ENCODE data around the gene NKG7.

Gene NKG7

GRCh38 chr19:51356159-51356801 is 16.2 kb downstream of the NKG7 start:
- Histone ChIP-seq H3K9ac (ENCODE audit: low read length) (no peak overlapping the region), H3K36me3 (replicated peaks; ENCODE audit: low read depth, low read length) (peaks cover 2% of the 10 kb centered on the region), H2AFZ (ENCODE audit: low read depth, low read length) (no peak overlapping the region), H3K4me2 (ENCODE audit: low read length) (no peak overlapping the region), H3K27ac (ENCODE audit: low read length) (no peak overlapping the region), H3K4me3 (ENCODE audit: low read length) (no peak overlapping the region), H3K27me3 (ENCODE audit: low read depth, low read length) (no peaks in the 10 kb centered on the region), H3K4me1 (ENCODE audit: low read length) (no peaks in the 10 kb centered on the region), H4K20me1 (ENCODE audit: insufficient read depth, low read length) (peaks cover 3% of the 10 kb centered on the region; the same call in 1 of the 2 replicates), H3K79me2 (ENCODE audit: low read length) (no peaks in the 10 kb centered on the region), H3K9me3 (ENCODE audit: insufficient read depth, low read length) (no peaks in the 10 kb centered on the region)
- TF ChIP-seq CTCF (IDR thresholded peaks at IDR 0.05; ENCODE audit: low read depth, low read length), result no peak
- TF ChIP-seq EZH2phosphoT487 (IDR thresholded peaks at IDR 0.05; ENCODE audit: low read depth), result no peak

- Histone ChIP-seq H3K4me1 (ENCODE audit: low read length) (no peaks in the 10 kb centered on the region), H3K27me3 (ENCODE audit: low read depth, low read length) (no peaks in the 10 kb centered on the region), H3K9me3 (ENCODE audit: insufficient read depth, low read length) (no peaks in the 10 kb centered on the region), H4K20me1 (ENCODE audit: insufficient read depth, low read length) (peaks cover 3% of the 10 kb centered on the region; the same call in 1 of the 2 replicates), H3K4me2 (ENCODE audit: low read length) (no peak overlapping the region), H3K27ac (ENCODE audit: low read length) (no peak overlapping the region), H3K9ac (ENCODE audit: low read length) (no peak overlapping the region), H3K36me3 (replicated peaks; ENCODE audit: low read depth, low read length) (peaks cover 6% of the 10 kb centered on the region), H2AFZ (ENCODE audit: low read depth, low read length) (no peak overlapping the region), H3K4me3 (ENCODE audit: low read length) (no peak overlapping the region), H3K79me2 (ENCODE audit: low read length) (no peaks in the 10 kb centered on the region)
- TF ChIP-seq EZH2phosphoT487 (IDR thresholded peaks at IDR 0.05; ENCODE audit: low read depth), result no peak
- TF ChIP-seq CTCF (IDR thresholded peaks at IDR 0.05; ENCODE audit: low read depth, low read length), result no peak
These were observed 17.7 kb downstream of the NKG7 start for GRCh38 chr19:51354742-51355148.

GRCh38 chr19:51354103-51354741 is 18.2 kb downstream of the NKG7 start:
- Histone ChIP-seq H3K27me3 (ENCODE audit: low read depth, low read length) (no peaks in the 10 kb centered on the region), H3K27ac (ENCODE audit: low read length) (no peak overlapping the region), H3K4me1 (ENCODE audit: low read length) (no peaks in the 10 kb centered on the region), H3K9me3 (ENCODE audit: insufficient read depth, low read length) (no peaks in the 10 kb centered on the region), H2AFZ (ENCODE audit: low read depth, low read length) (no peak overlapping the region), H3K79me2 (ENCODE audit: low read length) (no peaks in the 10 kb centered on the region), H3K36me3 (replicated peaks; ENCODE audit: low read depth, low read length) (peaks cover 6% of the 10 kb centered on the region), H3K9ac (ENCODE audit: low read length) (no peak overlapping the region), H3K4me2 (ENCODE audit: low read length) (no peak overlapping the region), H3K4me3 (ENCODE audit: low read length) (no peak overlapping the region), H4K20me1 (ENCODE audit: insufficient read depth, low read length) (peaks cover 3% of the 10 kb centered on the region; the same call in 1 of the 2 replicates)
- no peak for TF ChIP-seq EZH2phosphoT487 (IDR thresholded peaks at IDR 0.05; ENCODE audit: low read depth)
- no peak for TF ChIP-seq CTCF (IDR thresholded peaks at IDR 0.05; ENCODE audit: low read depth, low read length)

- Histone ChIP-seq H2AFZ (ENCODE audit: low read depth, low read length) (no peak overlapping the region), H4K20me1 (ENCODE audit: insufficient read depth, low read length) (peaks cover 3% of the 10 kb centered on the region; the same call in 1 of the 2 replicates), H3K36me3 (replicated peaks; ENCODE audit: low read depth, low read length) (peaks cover 9% of the 10 kb centered on the region), H3K27me3 (ENCODE audit: low read depth, low read length) (no peaks in the 10 kb centered on the region), H3K9me3 (ENCODE audit: insufficient read depth, low read length) (no peaks in the 10 kb centered on the region), H3K27ac (ENCODE audit: low read length) (no peak overlapping the region), H3K4me1 (ENCODE audit: low read length) (no peaks in the 10 kb centered on the region), H3K4me3 (ENCODE audit: low read length) (no peak overlapping the region), H3K9ac (ENCODE audit: low read length) (no peak overlapping the region), H3K4me2 (ENCODE audit: low read length) (no peak overlapping the region), H3K79me2 (ENCODE audit: low read length) (no peaks in the 10 kb centered on the region)
- TF ChIP-seq CTCF (IDR thresholded peaks at IDR 0.05; ENCODE audit: low read depth, low read length), result no peak
- TF ChIP-seq EZH2phosphoT487 (IDR thresholded peaks at IDR 0.05; ENCODE audit: low read depth), result no peak
These were observed 19.6 kb downstream of the NKG7 start for GRCh38 chr19:51352783-51353360.
